Activated CD4-positive, alpha-beta T cell treated with anti-CD3 and anti-CD28 coated beads, Interleukin-2, amount 10 ng/mL, durations not matched to agents 24 days and 14 days (primary cell): Measurements from ENCODE around the gene HEPN1. TPM values are rescaled to one million over a fixed set of nuclear protein-coding genes. Genes with fewer than 3 reads are reported as not detected.

Source experiments
- DNase-seq: peaks from one replicate; pipeline ENCODE4 v3.0.0; 2022
- H3K27ac Mint-ChIP-seq: one replicate; pipeline ENCODE4 v1.8.0; 2022; ENCODE audit warnings: mild to moderate bottlenecking, mixed read lengths
- H3K27me3 Mint-ChIP-seq: one replicate; pipeline ENCODE4 v1.8.0; 2022; ENCODE audit warnings: mixed read lengths
- H3K36me3 Mint-ChIP-seq: one replicate; pipeline ENCODE4 v1.8.0; 2022; ENCODE audit warnings: low read depth, mild to moderate bottlenecking, mixed read lengths
- H3K4me1 Mint-ChIP-seq: one replicate; pipeline ENCODE4 v1.8.0; 2021; ENCODE audit warnings: mixed read lengths
- H3K4me3 Mint-ChIP-seq: one replicate; pipeline ENCODE4 v1.8.0; 2022; ENCODE audit warnings: mild to moderate bottlenecking, moderate library complexity, mixed read lengths
- H3K9me3 Mint-ChIP-seq: one replicate; pipeline ENCODE4 v1.8.0; 2021; ENCODE audit warnings: mixed read lengths
- intact Hi-C: fragments of 100-400 bp; cut with micrococcal nuclease; formaldehyde crosslinking; loops from one replicate; pipeline ENCODE4 v1.15.1; 2023
- total RNA-seq: library from RNA; stranded (reverse); gene quantifications from 2 replicates; pipeline ENCODE4 v1.2.3, GENCODE V29; 2022

The HEPN1 gene
- total RNA-seq, 1 donor from 2014 or later, result not detected

GRCh38 chr11:124890151-124890550 is 28.9 kb upstream of the HEPN1 start:
- H3K4me3 Mint-ChIP-seq, result no peak overlapping the region
- no peaks in the 10 kb centered on the region for H3K9me3 Mint-ChIP-seq
- no peaks in the 10 kb centered on the region for H3K36me3 Mint-ChIP-seq
- no peak overlapping the region for H3K27ac Mint-ChIP-seq
- no peaks in the 10 kb centered on the region for H3K4me1 Mint-ChIP-seq
- H3K27me3 Mint-ChIP-seq, result peaks cover 15% of the 10 kb centered on the region
- DNase-seq, result no peak
- intact Hi-C loops, result no loop called here

- intact Hi-C loops, result no loop called here
- H3K4me1 Mint-ChIP-seq, result no peaks in the 10 kb centered on the region
- no peak overlapping the region for H3K27ac Mint-ChIP-seq
- H3K36me3 Mint-ChIP-seq, result no peaks in the 10 kb centered on the region
- DNase-seq, result no peak
- peaks cover 15% of the 10 kb centered on the region for H3K27me3 Mint-ChIP-seq
- no peaks in the 10 kb centered on the region for H3K9me3 Mint-ChIP-seq
- H3K4me3 Mint-ChIP-seq, result no peak overlapping the region
Observed at GRCh38 chr11:124890683-124891372, 28.2 kb upstream of the HEPN1 start.

GRCh38 chr11:124891373-124891861 is 27.6 kb upstream of the HEPN1 start:
- no peaks in the 10 kb centered on the region for H3K4me1 Mint-ChIP-seq
- no peak for DNase-seq
- intact Hi-C loops, result no loop called here
- H3K9me3 Mint-ChIP-seq, result no peaks in the 10 kb centered on the region
- no peaks in the 10 kb centered on the region for H3K36me3 Mint-ChIP-seq
- H3K4me3 Mint-ChIP-seq, result no peak overlapping the region
- peaks cover 13% of the 10 kb centered on the region for H3K27me3 Mint-ChIP-seq
- H3K27ac Mint-ChIP-seq, result no peak overlapping the region

GRCh38 chr11:124892146-124892545 is 26.9 kb upstream of the HEPN1 start:
- H3K27ac Mint-ChIP-seq, result no peak overlapping the region
- no peaks in the 10 kb centered on the region for H3K36me3 Mint-ChIP-seq
- no peaks in the 10 kb centered on the region for H3K9me3 Mint-ChIP-seq
- peaks cover 12% of the 10 kb centered on the region for H3K27me3 Mint-ChIP-seq
- no peak overlapping the region for H3K4me3 Mint-ChIP-seq
- intact Hi-C loops, result no loop called here
- no peaks in the 10 kb centered on the region for H3K4me1 Mint-ChIP-seq
- DNase-seq, result no peak

- intact Hi-C loops, result no loop called here
- no peak for DNase-seq
- Mint-ChIP-seq H3K4me3 (no peak overlapping the region), H3K36me3 (no peaks in the 10 kb centered on the region), H3K4me1 (peaks cover 4% of the 10 kb centered on the region), H3K27ac (no peak overlapping the region), H3K27me3 (peaks cover 12% of the 10 kb centered on the region), H3K9me3 (no peaks in the 10 kb centered on the region)
Observed at GRCh38 chr11:124892750-124893454, 26.1 kb upstream of the HEPN1 start.

GRCh38 chr11:124893781-124894401 is 25.2 kb upstream of the HEPN1 start:
- intact Hi-C loops, result no loop called here
- no peaks in the 10 kb centered on the region for H3K9me3 Mint-ChIP-seq
- no peak overlapping the region for H3K4me3 Mint-ChIP-seq
- H3K27ac Mint-ChIP-seq, result no peak overlapping the region
- peaks cover 4% of the 10 kb centered on the region for H3K4me1 Mint-ChIP-seq
- peaks cover 6% of the 10 kb centered on the region for H3K27me3 Mint-ChIP-seq
- no peak for DNase-seq
- no peaks in the 10 kb centered on the region for H3K36me3 Mint-ChIP-seq

GRCh38 chr11:124894606-124895430 is 24.2 kb upstream of the HEPN1 start:
- Mint-ChIP-seq H3K4me1 (peaks cover 4% of the 10 kb centered on the region), H3K27me3 (peaks cover 8% of the 10 kb centered on the region), H3K36me3 (no peaks in the 10 kb centered on the region), H3K9me3 (no peaks in the 10 kb centered on the region), H3K4me3 (no peak overlapping the region), H3K27ac (no peak overlapping the region)
- DNase-seq, result no peak
- intact Hi-C loops, result no loop called here

- no peak for DNase-seq
Observed at GRCh38 chr11:124895471-124895971, 23.5 kb upstream of the HEPN1 start.

GRCh38 chr11:124896071-124896750 is 22.8 kb upstream of the HEPN1 start:
- H3K4me3 Mint-ChIP-seq, result no peak overlapping the region
- no peak for DNase-seq
- intact Hi-C loops, result no loop called here

More at GRCh38 chr11:124895471-124895971, 23.5 kb upstream of the HEPN1 start:
- Mint-ChIP-seq H3K4me3 (no peak overlapping the region), H3K4me1 (peaks cover 4% of the 10 kb centered on the region), H3K27me3 (peaks cover 11% of the 10 kb centered on the region), H3K36me3 (no peaks in the 10 kb centered on the region), H3K27ac (no peak overlapping the region), H3K9me3 (no peaks in the 10 kb centered on the region)
- intact Hi-C loops, result no loop called here

GRCh38 chr11:124896821-124897391 is 22.1 kb upstream of the HEPN1 start:
- DNase-seq, result no peak
- Mint-ChIP-seq H3K36me3 (no peaks in the 10 kb centered on the region), H3K27me3 (peaks cover 23% of the 10 kb centered on the region), H3K9me3 (no peaks in the 10 kb centered on the region), H3K27ac (no peak overlapping the region), H3K4me3 (no peak overlapping the region), H3K4me1 (peaks cover 4% of the 10 kb centered on the region)
- intact Hi-C loops, result no loop called here

More at GRCh38 chr11:124896071-124896750, 22.8 kb upstream of the HEPN1 start:
- Mint-ChIP-seq H3K27ac (no peak overlapping the region), H3K4me1 (peaks cover 4% of the 10 kb centered on the region), H3K27me3 (peaks cover 17% of the 10 kb centered on the region), H3K9me3 (no peaks in the 10 kb centered on the region), H3K36me3 (no peaks in the 10 kb centered on the region)

- Mint-ChIP-seq H3K4me1 (peaks cover 4% of the 10 kb centered on the region), H3K36me3 (no peaks in the 10 kb centered on the region), H3K27me3 (peaks cover 24% of the 10 kb centered on the region), H3K4me3 (no peak within 1 kb of the TSS), H3K9me3 (no peaks in the 10 kb centered on the region), H3K27ac (no peak within 1 kb of the TSS)
- no peak for DNase-seq
- intact Hi-C loops, result no loop called here
Observed at GRCh38 chr11:124897674-124898262, 21.3 kb upstream of the HEPN1 start, which contains the start of gene ROBO4. Gene ROBO4 (minus strand): TSS chr11:124897865. CDS start chr11:124897795, 70 bp downstream.

GRCh38 chr11:124898263-124898680 is 20.8 kb upstream of the HEPN1 start:
- intact Hi-C loops, result no loop called here
- Mint-ChIP-seq H3K27me3 (peaks cover 27% of the 10 kb centered on the region), H3K9me3 (no peaks in the 10 kb centered on the region), H3K4me3 (no peak overlapping the region), H3K27ac (no peak overlapping the region), H3K36me3 (no peaks in the 10 kb centered on the region), H3K4me1 (peaks cover 4% of the 10 kb centered on the region)
- DNase-seq, result no peak
